A549 (cell line): Measurements from ENCODE around the gene ERGIC1. TPM values are rescaled to one million over a fixed set of nuclear protein-coding genes. Genes with fewer than 3 reads are reported as not detected.
A peak's percentile ranks its signal among the peaks of the same experiment; 100 is the strongest.

Source experiments
- ATAC-seq, 2 experiments: fragments of 200-7000 bp in 1 of 2; fragments of >200 bp in 1 of 2; cut with Nextera tagmentation in 1 of 2; cut with Tn5 transposase in 1 of 2; 3 replicates each; pipeline versions ENCODE4 v1.8.0 to v1.9.1; 2018 to 2020; ENCODE audit warnings: mild to moderate bottlenecking in 1 of 2, moderate library complexity in 1 of 2
- CTCF ChIA-PET: fragments of 300-600 bp; sonication (Branson Sonifier 250); formaldehyde crosslinking; extraction: SDS; loops from one replicate; lab custom pipeline; 2021; ENCODE audit warnings: antibody characterized with exemption, inconsistent platforms; lab: Yijun Ruan, JAX
- POLR2A ChIA-PET: fragments of 350-600 bp; formaldehyde crosslinking; extraction: SDS; loops from one replicate; lab custom pipeline; 2021; ENCODE audit warnings: antibody characterized with exemption, inconsistent platforms; lab: Yijun Ruan, JAX
- DNase-seq, 2 experiments: peaks; one replicate each; pipeline versions ENCODE4 v3.0.0 to v3.0.0-alpha.2; 2011 to 2016; ENCODE audit warnings: low read depth in 1 of 2, low spot score in 1 of 2
- FAIRE-seq: peaks from 2 replicates; lab custom pipeline; 2011; peaks lifted over from hg19 to GRCh38; lab: Jason Lieb, UNC
- H3K27ac ChIP-seq, 2 experiments: fragments of >200 bp; sonication (Bioruptor Twin); formaldehyde crosslinking; 3 replicates each; pipeline ENCODE4 v1.5.1; 2016 to 2017
- H3K4me1 ChIP-seq: fragments of >200 bp; sonication (Bioruptor Twin); formaldehyde crosslinking; 3 replicates; pipeline ENCODE4 v1.6.1; 2016
- H3K4me2 ChIP-seq: fragments of >200 bp; sonication (Bioruptor Twin); formaldehyde crosslinking; 3 replicates; pipeline ENCODE4 v1.6.1; 2016
- H3K4me3 ChIP-seq: fragments of >200 bp; sonication (Bioruptor Twin); formaldehyde crosslinking; 3 replicates; pipeline ENCODE4 v1.5.1; 2016
- H3K9me3 ChIP-seq: fragments of >200 bp; sonication (Bioruptor Twin); formaldehyde crosslinking; 3 replicates; pipeline ENCODE4 v1.6.1; 2016
- CBX2 ChIP-seq: fragments of 200-600 bp; sonication (generic); IDR thresholded peaks from 2 replicates; pipeline ENCODE4 v1.6.1; 2016; ENCODE audit warnings: low read depth, mild to moderate bottlenecking, borderline replicate concordance
- CBX8 ChIP-seq: fragments of 200-600 bp; sonication (generic); IDR thresholded peaks from 2 replicates; pipeline ENCODE4 v1.6.1; 2016
- CEBPB ChIP-seq, 2 experiments: fragments of >200 bp in 1 of 2; sonication (Bioruptor Twin) in 1 of 2; formaldehyde crosslinking in 1 of 2; IDR thresholded peaks; 2 replicates each; pipeline ENCODE4 v1.6.1; 2012 to 2016
- CHD2 ChIP-seq: fragments of 150-350 bp; IDR thresholded peaks from 2 replicates; pipeline ENCODE4 v1.6.1; 2014; ENCODE audit warnings: low read length; ENCODE audit not compliant: partially characterized antibody
- EHF ChIP-seq: fragments of 250-450 bp; sonication (Bioruptor Pico); IDR thresholded peaks from 2 replicates; pipeline ENCODE4 v1.5.0; 2020; ENCODE audit warnings: mild to moderate bottlenecking
- EHMT2 ChIP-seq: fragments of 200-600 bp; sonication (generic); IDR thresholded peaks from 2 replicates; pipeline ENCODE4 v1.6.1; 2016; ENCODE audit warnings: antibody characterized with exemption, low read depth, mild to moderate bottlenecking, moderate library complexity
- ELK1 ChIP-seq: fragments of 150-350 bp; IDR thresholded peaks from 2 replicates; pipeline ENCODE4 v1.6.1; 2014; ENCODE audit warnings: low read depth, mild to moderate bottlenecking, low read length
- FOSB ChIP-seq: fragments of 250-450 bp; sonication (Bioruptor Pico); IDR thresholded peaks from 2 replicates; pipeline ENCODE4 v1.5.0; 2020; ENCODE audit warnings: mild to moderate bottlenecking, moderate library complexity
- FOSL2 ChIP-seq, 2 experiments: fragments of 450-650 bp in 1 of 2; fragments of >200 bp in 1 of 2; sonication (Bioruptor Twin) in 1 of 2; formaldehyde crosslinking; IDR thresholded peaks; 2 replicates each; pipeline versions ENCODE4 v1.5.0 to v1.6.1; 2016 to 2020; ENCODE audit warnings: mild to moderate bottlenecking in 1 of 2, moderate library complexity in 1 of 2
- FOXS1 ChIP-seq: fragments of 250-450 bp; sonication (Bioruptor Pico); IDR thresholded peaks from 2 replicates; pipeline ENCODE4 v1.5.0; 2020; ENCODE audit warnings: mild to moderate bottlenecking, moderate library complexity
- GATA3 ChIP-seq: IDR thresholded peaks from 2 replicates; pipeline ENCODE4 v1.6.1; 2012; ENCODE audit warnings: borderline replicate concordance
- HDAC2 ChIP-seq: fragments of 200-600 bp; sonication (generic); IDR thresholded peaks from 2 replicates; pipeline ENCODE4 v1.6.1; 2016
- HES2 ChIP-seq: fragments of >200 bp; sonication (Bioruptor Twin); formaldehyde crosslinking; IDR thresholded peaks from 2 replicates; pipeline ENCODE4 v1.6.1; 2016
- HEYL ChIP-seq: fragments of 250-450 bp; sonication (Bioruptor Pico); IDR thresholded peaks from 2 replicates; pipeline ENCODE4 v1.8.0; 2021; ENCODE audit warnings: mild to moderate bottlenecking, moderate library complexity
- HOXA7 ChIP-seq: fragments of 250-450 bp; sonication (Bioruptor Pico); IDR thresholded peaks from 2 replicates; pipeline ENCODE4 v1.5.0; 2020; ENCODE audit warnings: mild to moderate bottlenecking, moderate library complexity
- JUNB ChIP-seq: fragments of >200 bp; sonication (Bioruptor Twin); formaldehyde crosslinking; IDR thresholded peaks from 2 replicates; pipeline ENCODE4 v1.6.1; 2016
- KDM5A ChIP-seq: fragments of 200-600 bp; sonication (generic); IDR thresholded peaks from 2 replicates; pipeline ENCODE4 v1.6.1; 2016; ENCODE audit warnings: antibody characterized with exemption, mild to moderate bottlenecking
- MAZ ChIP-seq: fragments of 150-350 bp; IDR thresholded peaks from 2 replicates; pipeline ENCODE4 v1.6.1; 2014; ENCODE audit warnings: antibody characterized with exemption, low read depth, low read length, borderline replicate concordance
- MYC ChIP-seq: IDR thresholded peaks from 2 replicates; pipeline ENCODE4 v1.6.1; 2012; ENCODE audit warnings: mild to moderate bottlenecking, inconsistent platforms, low read length, improper control_type of control experiment, borderline replicate concordance
- NFE2L2 ChIP-seq: fragments of 150-350 bp; conservative IDR thresholded peaks from 2 replicates; pipeline ENCODE4 v1.6.1; 2014; ENCODE audit warnings: low read length
- NPAS2 ChIP-seq: fragments of 250-450 bp; sonication (Bioruptor Pico); IDR thresholded peaks from 2 replicates; pipeline ENCODE4 v1.8.0; 2022; ENCODE audit warnings: mild to moderate bottlenecking, moderate library complexity, borderline replicate concordance
- POLR2A ChIP-seq: IDR thresholded peaks from 2 replicates; pipeline ENCODE4 v1.6.1; 2012; ENCODE audit warnings: mild to moderate bottlenecking, low read length
- POLR2AphosphoS2 ChIP-seq: conservative IDR thresholded peaks from 2 replicates; pipeline ENCODE4 v1.6.1; 2012; ENCODE audit warnings: low read length, improper control_type of control experiment, inconsistent platforms
- RAD21 ChIP-seq, 2 experiments: fragments of >200 bp in 1 of 2; sonication (Bioruptor Twin) in 1 of 2; formaldehyde crosslinking in 1 of 2; IDR thresholded peaks in 1 of 2; conservative IDR thresholded peaks in 1 of 2; 2 replicates in 1 of 2; 3 replicates in 1 of 2; pipeline ENCODE4 v1.6.1; 2012 to 2018; ENCODE audit warnings: inconsistent platforms in 1 of 2
- RFX5 ChIP-seq: fragments of 450-650 bp; IDR thresholded peaks from 2 replicates; pipeline ENCODE4 v1.7.1; 2014; ENCODE audit warnings: antibody characterized with exemption, mild to moderate bottlenecking, moderate library complexity
- ZC3H11A ChIP-seq: fragments of 450-650 bp; IDR thresholded peaks from 2 replicates; pipeline ENCODE4 v1.6.1; 2014; ENCODE audit warnings: antibody characterized with exemption, mild to moderate bottlenecking
- ZNF302 ChIP-seq: fragments of 250-450 bp; sonication (Bioruptor Pico); IDR thresholded peaks from 2 replicates; pipeline ENCODE4 v1.9.0; 2021; ENCODE audit warnings: inconsistent platforms, mild to moderate bottlenecking, moderate library complexity
- ZSCAN20 ChIP-seq: fragments of 250-450 bp; sonication (Bioruptor Pico); IDR thresholded peaks from 2 replicates; pipeline ENCODE4 v1.8.0; 2022; ENCODE audit warnings: mild to moderate bottlenecking, moderate library complexity
- WGBS: methylation state at CpG from one replicate; pipeline ENCODE4 v1.1.6; 2017; ENCODE audit errors: missing lambda C conversion rate; 5-methylcytosine and 5-hydroxymethylcytosine counted together
- polyA plus RNA-seq, 4 experiments: library from polyadenylated mRNA; depleted of rRNA in 3 of 4; stranded (reverse); fragments of >200 nt; fragmentation: RNase III in 1 of 4; extraction: RNeasy Plus Mini Kit Qiagen cat#74134 plus additional on column Dnase treatment in 1 of 4; gene quantifications; 2 replicates in 3 of 4; 3 replicates in 1 of 4; pipeline ENCODE4 v1.2.3, GENCODE V29; 2011 to 2017
- TF ChIP-seq, protein P1 (sequence below): fragments of >200 bp; sonication (Bioruptor Twin); formaldehyde crosslinking; IDR thresholded peaks from 3 replicates; pipeline ENCODE4 v1.6.1; 2016
- TF ChIP-seq, protein P2 (sequence below): IDR thresholded peaks from 2 replicates; pipeline ENCODE4 v1.6.1; 2012
- TF ChIP-seq, protein P3 (sequence below): fragments of >200 bp; sonication (Bioruptor Twin); formaldehyde crosslinking; IDR thresholded peaks from 3 replicates; pipeline ENCODE4 v1.5.1; 2016
- TF ChIP-seq, protein P4 (sequence below): fragments of 250-450 bp; sonication (Bioruptor Pico); IDR thresholded peaks from 2 replicates; pipeline ENCODE4 v1.5.0; 2020; ENCODE audit warnings: low read depth, mild to moderate bottlenecking, moderate library complexity
- TF ChIP-seq, protein P5 (sequence below): IDR thresholded peaks from 2 replicates; pipeline ENCODE4 v1.6.1; 2012
- TF ChIP-seq, protein P6 (sequence below): fragments of 450-650 bp; IDR thresholded peaks from 2 replicates; pipeline ENCODE4 v1.6.1; 2014; ENCODE audit warnings: antibody characterized with exemption

ERGIC1 gene
- polyA plus RNA-seq, 2 of the 4 experiments (the other 2 are of a cell fraction): 176 to 304 TPM

- ChIA-PET POLR2A (interaction anchor here (0.6 to 2.3 kb wide), 10 partner anchors 9 to 206 kb away, joined by 3 to 23 read pairs (median 5); partner anchors contain the start of gene DUSP1), CTCF (interaction anchor here (0.8 to 25.8 kb wide), 15 partner anchors 9 to 211 kb away, joined by 3 to 480 read pairs (median 6); partner anchors contain the start of genes DUSP1 and RPL26L1)
- Histone ChIP-seq H3K27ac (peak overlapping the region; percentile 98 to 100), H3K4me3 (no peak overlapping the region), H3K4me1 (peaks cover 68% of the 10 kb centered on the region), H3K9me3 (no peaks in the 10 kb centered on the region), H3K4me2 (peak overlapping the region; percentile 46)
- ATAC-seq (peak; percentile 84 to 87), DNase-seq (peak; percentile 95 to 97), FAIRE-seq (peak; percentile 99)
- WGBS: 7% methylated on average over 13 of the region's 13 CpGs
- peak; percentile 94 for TF ChIP-seq HEYL
- TF ChIP-seq CEBPB (IDR thresholded peaks at IDR 0.05): peak; percentile 79 to 85; a peak in 3 of 4 replicates
- TF ChIP-seq MYC: peak; percentile 90
- TF ChIP-seq HES2: no peak
- TF ChIP-seq KDM5A: no peak
- TF ChIP-seq CHD2: no peak
- no peak for TF ChIP-seq EHMT2
- no peak for TF ChIP-seq MAZ
- peak; percentile 98 for TF ChIP-seq EHF (CRISPR knock-in tag)
- peak; percentile 85 for TF ChIP-seq FOSB (CRISPR knock-in tag)
- peak; percentile 67; the same call in 1 of the 2 replicates for TF ChIP-seq NPAS2 (CRISPR knock-in tag)
- peak; percentile 97 for TF ChIP-seq FOXS1 (CRISPR knock-in tag)
- TF ChIP-seq, protein P1, sequence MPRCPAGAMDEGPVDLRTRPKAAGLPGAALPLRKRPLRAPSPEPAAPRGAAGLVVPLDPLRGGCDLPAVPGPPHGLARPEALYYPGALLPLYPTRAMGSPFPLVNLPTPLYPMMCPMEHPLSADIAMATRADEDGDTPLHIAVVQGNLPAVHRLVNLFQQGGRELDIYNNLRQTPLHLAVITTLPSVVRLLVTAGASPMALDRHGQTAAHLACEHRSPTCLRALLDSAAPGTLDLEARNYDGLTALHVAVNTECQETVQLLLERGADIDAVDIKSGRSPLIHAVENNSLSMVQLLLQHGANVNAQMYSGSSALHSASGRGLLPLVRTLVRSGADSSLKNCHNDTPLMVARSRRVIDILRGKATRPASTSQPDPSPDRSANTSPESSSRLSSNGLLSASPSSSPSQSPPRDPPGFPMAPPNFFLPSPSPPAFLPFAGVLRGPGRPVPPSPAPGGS: peak; percentile 97; the same call in 2 of the 3 replicates
- TF ChIP-seq, protein P2, sequence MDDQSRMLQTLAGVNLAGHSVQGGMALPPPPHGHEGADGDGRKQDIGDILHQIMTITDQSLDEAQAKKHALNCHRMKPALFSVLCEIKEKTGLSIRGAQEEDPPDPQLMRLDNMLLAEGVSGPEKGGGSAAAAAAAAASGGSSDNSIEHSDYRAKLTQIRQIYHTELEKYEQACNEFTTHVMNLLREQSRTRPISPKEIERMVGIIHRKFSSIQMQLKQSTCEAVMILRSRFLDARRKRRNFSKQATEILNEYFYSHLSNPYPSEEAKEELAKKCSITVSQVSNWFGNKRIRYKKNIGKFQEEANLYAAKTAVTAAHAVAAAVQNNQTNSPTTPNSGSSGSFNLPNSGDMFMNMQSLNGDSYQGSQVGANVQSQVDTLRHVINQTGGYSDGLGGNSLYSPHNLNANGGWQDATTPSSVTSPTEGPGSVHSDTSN: peak; percentile 78
- peak; percentile 98 for TF ChIP-seq GATA3
- TF ChIP-seq, protein P3, sequence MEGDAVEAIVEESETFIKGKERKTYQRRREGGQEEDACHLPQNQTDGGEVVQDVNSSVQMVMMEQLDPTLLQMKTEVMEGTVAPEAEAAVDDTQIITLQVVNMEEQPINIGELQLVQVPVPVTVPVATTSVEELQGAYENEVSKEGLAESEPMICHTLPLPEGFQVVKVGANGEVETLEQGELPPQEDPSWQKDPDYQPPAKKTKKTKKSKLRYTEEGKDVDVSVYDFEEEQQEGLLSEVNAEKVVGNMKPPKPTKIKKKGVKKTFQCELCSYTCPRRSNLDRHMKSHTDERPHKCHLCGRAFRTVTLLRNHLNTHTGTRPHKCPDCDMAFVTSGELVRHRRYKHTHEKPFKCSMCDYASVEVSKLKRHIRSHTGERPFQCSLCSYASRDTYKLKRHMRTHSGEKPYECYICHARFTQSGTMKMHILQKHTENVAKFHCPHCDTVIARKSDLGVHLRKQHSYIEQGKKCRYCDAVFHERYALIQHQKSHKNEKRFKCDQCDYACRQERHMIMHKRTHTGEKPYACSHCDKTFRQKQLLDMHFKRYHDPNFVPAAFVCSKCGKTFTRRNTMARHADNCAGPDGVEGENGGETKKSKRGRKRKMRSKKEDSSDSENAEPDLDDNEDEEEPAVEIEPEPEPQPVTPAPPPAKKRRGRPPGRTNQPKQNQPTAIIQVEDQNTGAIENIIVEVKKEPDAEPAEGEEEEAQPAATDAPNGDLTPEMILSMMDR: no peak
- TF ChIP-seq NFE2L2: peak; percentile 28
- no peak for TF ChIP-seq HDAC2
- TF ChIP-seq HOXA7 (CRISPR knock-in tag): peak; percentile 97
- peak; percentile 88 for TF ChIP-seq ZNF302
- no peak for TF ChIP-seq CBX8
- no peak for TF ChIP-seq RFX5
- no peak for TF ChIP-seq ZC3H11A
- TF ChIP-seq, protein P4, sequence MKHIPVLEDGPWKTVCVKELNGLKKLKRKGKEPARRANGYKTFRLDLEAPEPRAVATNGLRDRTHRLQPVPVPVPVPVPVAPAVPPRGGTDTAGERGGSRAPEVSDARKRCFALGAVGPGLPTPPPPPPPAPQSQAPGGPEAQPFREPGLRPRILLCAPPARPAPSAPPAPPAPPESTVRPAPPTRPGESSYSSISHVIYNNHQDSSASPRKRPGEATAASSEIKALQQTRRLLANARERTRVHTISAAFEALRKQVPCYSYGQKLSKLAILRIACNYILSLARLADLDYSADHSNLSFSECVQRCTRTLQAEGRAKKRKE: peak; percentile 100
- TF ChIP-seq, protein P5, sequence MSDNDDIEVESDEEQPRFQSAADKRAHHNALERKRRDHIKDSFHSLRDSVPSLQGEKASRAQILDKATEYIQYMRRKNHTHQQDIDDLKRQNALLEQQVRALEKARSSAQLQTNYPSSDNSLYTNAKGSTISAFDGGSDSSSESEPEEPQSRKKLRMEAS: peak; percentile 98
- peak; percentile 98 for TF ChIP-seq FOSL2 (IDR thresholded peaks at IDR 0.05)
- peak; percentile 99 for TF ChIP-seq FOSL2 (CRISPR knock-in tag; IDR thresholded peaks at IDR 0.05)
- no peak for TF ChIP-seq ELK1
- TF ChIP-seq, protein P6, sequence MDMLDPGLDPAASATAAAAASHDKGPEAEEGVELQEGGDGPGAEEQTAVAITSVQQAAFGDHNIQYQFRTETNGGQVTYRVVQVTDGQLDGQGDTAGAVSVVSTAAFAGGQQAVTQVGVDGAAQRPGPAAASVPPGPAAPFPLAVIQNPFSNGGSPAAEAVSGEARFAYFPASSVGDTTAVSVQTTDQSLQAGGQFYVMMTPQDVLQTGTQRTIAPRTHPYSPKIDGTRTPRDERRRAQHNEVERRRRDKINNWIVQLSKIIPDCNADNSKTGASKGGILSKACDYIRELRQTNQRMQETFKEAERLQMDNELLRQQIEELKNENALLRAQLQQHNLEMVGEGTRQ: peak; percentile 46
- TF ChIP-seq CBX2: no peak
- peak in 1 of 2 experiments; percentile 67; a peak in 2 of 5 replicates for TF ChIP-seq RAD21 (conservative IDR thresholded peaks at IDR 0.05 in 1 of 2, IDR thresholded peaks at IDR 0.05 in 1 of 2)
- TF ChIP-seq POLR2AphosphoS2: no peak
- TF ChIP-seq ZSCAN20 (CRISPR knock-in tag): peak; percentile 96
- peak; percentile 99 for TF ChIP-seq JUNB
- no peak for TF ChIP-seq POLR2A
Measured at GRCh38 chr5:172920447-172920849, 86.4 kb downstream of the ERGIC1 start.
